Measurements from ENCODE around the gene NOL9.
A peak's percentile ranks its signal among the peaks of the same experiment; 100 is the strongest.

NOL9 gene

DNA sequence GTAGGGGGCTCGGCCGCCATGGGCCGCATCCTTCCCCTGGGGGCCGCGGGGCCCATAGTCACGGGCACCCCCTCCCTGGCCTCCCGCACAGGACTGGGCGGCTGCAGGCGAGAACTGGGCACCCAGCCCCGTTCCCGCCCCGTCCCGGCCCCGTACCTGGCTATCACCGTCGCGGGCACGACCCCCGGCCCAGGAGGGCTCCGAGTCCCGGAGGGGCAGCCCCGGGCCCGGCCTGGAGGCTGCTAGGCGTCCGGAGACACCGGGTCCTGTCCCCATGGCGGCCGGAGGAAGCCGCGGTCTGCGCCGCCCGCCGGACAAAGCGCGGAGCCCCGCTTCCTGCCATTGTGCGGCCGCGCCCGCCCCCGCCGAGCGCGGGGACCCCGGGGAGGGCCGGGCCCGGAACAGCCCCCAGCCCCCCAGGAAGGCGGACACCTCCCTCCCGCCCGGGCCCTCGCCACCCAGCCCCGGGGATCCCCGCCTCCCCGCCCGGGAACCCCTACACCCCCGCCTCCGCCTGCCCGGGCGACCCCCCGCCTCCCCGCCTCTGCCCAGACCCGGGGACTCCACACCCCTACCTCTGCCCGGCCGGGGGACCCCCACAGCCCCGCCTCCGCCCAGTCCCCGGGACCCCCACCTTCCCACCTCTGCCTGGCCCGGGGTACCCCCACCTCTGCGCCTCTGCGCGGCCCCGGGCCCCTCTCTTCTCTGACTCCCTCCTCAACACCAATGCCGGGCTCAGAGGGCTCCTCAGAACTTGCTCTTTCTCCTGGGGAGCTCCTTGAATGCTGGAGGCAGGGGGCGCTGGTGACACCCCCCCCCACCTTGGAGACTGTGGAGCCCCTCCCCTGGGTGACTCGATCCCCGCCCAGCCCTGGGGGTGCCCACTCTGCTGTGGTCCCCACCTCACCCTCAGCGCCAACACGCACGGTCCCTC, 68.9 kb downstream of the NOL9 start:
- H2BK5ac ChIP-seq (ENCODE audit: low read length), result peak overlapping the region; percentile 94
- H2AFZ ChIP-seq (ENCODE audit: low read length), result peak overlapping the region; percentile 93
- peak overlapping the region; percentile 100 for H2BK15ac ChIP-seq (ENCODE audit: low read length)
- DNase-seq (ENCODE audit: low spot score), result no peak
- H3K4me3 ChIP-seq (ENCODE audit: low read length in 2 of 2), result peak overlapping the region; percentile 62 to 89
- peak overlapping the region; percentile 83 for H2BK120ac ChIP-seq (ENCODE audit: low read depth, low read length)
- H2BK12ac ChIP-seq (ENCODE audit: low read length), result peak overlapping the region; percentile 67
- H3K4ac ChIP-seq (ENCODE audit: low read length), result peak overlapping the region; percentile 41
- H3K36me3 ChIP-seq (replicated peaks in 1 of 2; ENCODE audit: control insufficient read depth in 2 of 2, insufficient read depth in 2 of 2, low read length in 2 of 2), result peaks cover 0 to 6% of the 10 kb centered on the region in 2 donors
- H3K9me3 ChIP-seq (replicated peaks in 1 of 2; ENCODE audit: control insufficient read depth in 2 of 2, insufficient read depth in 1 of 2, low read depth in 1 of 2, low read length in 2 of 2), result no peaks in the 10 kb centered on the region
- peaks cover 13 to 22% of the 10 kb centered on the region in 2 donors for H3K4me1 ChIP-seq (ENCODE audit: control insufficient read depth in 2 of 2, insufficient read depth in 1 of 2, low read depth in 1 of 2, low read length in 2 of 2)
- H4K91ac ChIP-seq (ENCODE audit: low read depth, low read length, poor library complexity), result peak overlapping the region; percentile 100
- peak overlapping the region; percentile 88 for H2AK5ac ChIP-seq (ENCODE audit: low read depth, low read length)
- H3K9ac ChIP-seq (ENCODE audit: low read depth, low read length, poor library complexity), result peak overlapping the region; percentile 95
- H3K27ac ChIP-seq (replicated peaks; ENCODE audit: low read length), result no peak overlapping the region
- peaks cover 2% of the 10 kb centered on the region for H3K79me1 ChIP-seq (ENCODE audit: low read depth, low read length)
- WGBS, 2 donors (ENCODE audit: extremely low coverage in 2 of 2, insufficient read length in 2 of 2, insufficient replicate concordance in 1 of 2), result no CpG with 5 or more reads among the region's 80 CpGs
- peak overlapping the region; percentile 99 for H3K18ac ChIP-seq (ENCODE audit: low read length)
- H3K4me2 ChIP-seq (ENCODE audit: insufficient read depth, low read length, poor library complexity, severe bottlenecking), result peak overlapping the region; percentile 95
- no peaks in the 10 kb centered on the region for H3K27me3 ChIP-seq (ENCODE audit: control insufficient read depth in 3 of 3, insufficient read depth in 3 of 3, low read depth in 1 of 3, low read length in 3 of 3)
- H4K8ac ChIP-seq (ENCODE audit: low read depth, low read length), result no peak overlapping the region
- H3K14ac ChIP-seq (ENCODE audit: low read length), result peak overlapping the region; percentile 86
- peak overlapping the region; percentile 75 for H3K23ac ChIP-seq (ENCODE audit: low read depth, low read length, poor library complexity)

DNA sequence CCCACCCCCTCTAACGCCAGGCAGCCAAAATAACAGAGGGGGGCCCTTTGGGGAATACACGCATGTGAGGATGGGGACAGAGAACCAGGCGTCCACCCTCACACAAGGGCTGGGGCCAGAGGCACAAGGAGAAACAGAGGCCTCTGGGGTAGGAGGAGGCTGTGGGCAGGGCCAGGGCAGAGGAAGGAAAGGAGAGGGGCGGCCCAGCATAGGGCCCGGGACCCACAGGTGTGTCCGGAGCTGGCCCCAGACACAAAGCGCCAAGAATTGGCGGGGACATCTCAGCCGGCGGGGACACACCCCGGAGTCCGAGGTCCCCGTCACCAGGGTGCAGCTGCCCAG, 69.5 kb downstream of the NOL9 start:
- peak overlapping the region; percentile 95 for H3K4me2 ChIP-seq (ENCODE audit: insufficient read depth, low read length, poor library complexity, severe bottlenecking)
- H2AFZ ChIP-seq (ENCODE audit: low read length), result peak overlapping the region; percentile 93
- no CpG with 5 or more reads among the region's 13 CpGs for WGBS, 2 donors (ENCODE audit: extremely low coverage in 2 of 2, insufficient read length in 2 of 2, insufficient replicate concordance in 1 of 2)
- H2BK15ac ChIP-seq (ENCODE audit: low read length), result peak overlapping the region; percentile 100
- peak overlapping the region; percentile 99 for H3K18ac ChIP-seq (ENCODE audit: low read length)
- H3K4me1 ChIP-seq (ENCODE audit: control insufficient read depth in 2 of 2, insufficient read depth in 1 of 2, low read depth in 1 of 2, low read length in 2 of 2), result peaks cover 12 to 19% of the 10 kb centered on the region in 2 donors
- H2BK5ac ChIP-seq (ENCODE audit: low read length), result peak overlapping the region; percentile 94
- DNase-seq (ENCODE audit: low spot score), result no peak
- peak overlapping the region; percentile 100 for H4K91ac ChIP-seq (ENCODE audit: low read depth, low read length, poor library complexity)
- peak overlapping the region; percentile 62 to 89 for H3K4me3 ChIP-seq (ENCODE audit: low read length in 2 of 2)
- H3K27me3 ChIP-seq (ENCODE audit: control insufficient read depth in 3 of 3, insufficient read depth in 3 of 3, low read depth in 1 of 3, low read length in 3 of 3), result no peaks in the 10 kb centered on the region
- H3K9ac ChIP-seq (ENCODE audit: low read depth, low read length, poor library complexity), result peak overlapping the region; percentile 95
- peak overlapping the region; percentile 88 for H2AK5ac ChIP-seq (ENCODE audit: low read depth, low read length)
- H3K4ac ChIP-seq (ENCODE audit: low read length), result peak overlapping the region; percentile 41
- peaks cover 2% of the 10 kb centered on the region for H3K79me1 ChIP-seq (ENCODE audit: low read depth, low read length)
- H2BK12ac ChIP-seq (ENCODE audit: low read length), result peak overlapping the region; percentile 67
- H3K36me3 ChIP-seq (replicated peaks in 1 of 2; ENCODE audit: control insufficient read depth in 2 of 2, insufficient read depth in 2 of 2, low read length in 2 of 2), result peaks cover 0 to 6% of the 10 kb centered on the region in 2 donors
- H3K14ac ChIP-seq (ENCODE audit: low read length), result peak overlapping the region; percentile 86
- H3K27ac ChIP-seq (replicated peaks; ENCODE audit: low read length), result no peak overlapping the region
- H3K9me3 ChIP-seq (replicated peaks in 1 of 2; ENCODE audit: control insufficient read depth in 2 of 2, insufficient read depth in 1 of 2, low read depth in 1 of 2, low read length in 2 of 2), result no peaks in the 10 kb centered on the region
- peak overlapping the region; percentile 67 for H3K23ac ChIP-seq (ENCODE audit: low read depth, low read length, poor library complexity)
- no peak overlapping the region for H4K8ac ChIP-seq (ENCODE audit: low read depth, low read length)
- H2BK120ac ChIP-seq (ENCODE audit: low read depth, low read length), result peak overlapping the region; percentile 83

DNA sequence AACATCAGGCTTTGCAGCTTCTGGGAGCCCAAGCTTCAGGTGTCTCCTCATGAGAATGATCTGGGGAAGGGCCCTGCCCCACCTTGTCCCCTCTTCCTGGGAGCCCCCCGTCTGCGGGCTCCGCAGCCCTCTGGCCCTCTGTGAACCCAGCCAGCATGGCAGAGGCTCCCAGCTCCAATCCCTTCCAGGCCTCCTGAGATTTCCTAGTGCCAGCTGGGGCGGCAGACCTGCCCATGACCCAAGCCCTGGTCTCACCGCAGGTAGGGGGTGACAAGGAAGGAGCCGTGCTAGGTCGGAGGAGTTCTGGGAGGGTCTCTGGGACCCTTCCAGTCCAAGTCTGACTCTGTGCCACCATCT, 70.6 kb downstream of the NOL9 start:
- WGBS, 2 donors (ENCODE audit: extremely low coverage in 2 of 2, insufficient read length in 2 of 2, insufficient replicate concordance in 1 of 2), result no CpG with 5 or more reads among the region's 7 CpGs
- H3K27me3 ChIP-seq (ENCODE audit: control insufficient read depth in 3 of 3, insufficient read depth in 3 of 3, low read depth in 1 of 3, low read length in 3 of 3), result no peaks in the 10 kb centered on the region

DNA sequence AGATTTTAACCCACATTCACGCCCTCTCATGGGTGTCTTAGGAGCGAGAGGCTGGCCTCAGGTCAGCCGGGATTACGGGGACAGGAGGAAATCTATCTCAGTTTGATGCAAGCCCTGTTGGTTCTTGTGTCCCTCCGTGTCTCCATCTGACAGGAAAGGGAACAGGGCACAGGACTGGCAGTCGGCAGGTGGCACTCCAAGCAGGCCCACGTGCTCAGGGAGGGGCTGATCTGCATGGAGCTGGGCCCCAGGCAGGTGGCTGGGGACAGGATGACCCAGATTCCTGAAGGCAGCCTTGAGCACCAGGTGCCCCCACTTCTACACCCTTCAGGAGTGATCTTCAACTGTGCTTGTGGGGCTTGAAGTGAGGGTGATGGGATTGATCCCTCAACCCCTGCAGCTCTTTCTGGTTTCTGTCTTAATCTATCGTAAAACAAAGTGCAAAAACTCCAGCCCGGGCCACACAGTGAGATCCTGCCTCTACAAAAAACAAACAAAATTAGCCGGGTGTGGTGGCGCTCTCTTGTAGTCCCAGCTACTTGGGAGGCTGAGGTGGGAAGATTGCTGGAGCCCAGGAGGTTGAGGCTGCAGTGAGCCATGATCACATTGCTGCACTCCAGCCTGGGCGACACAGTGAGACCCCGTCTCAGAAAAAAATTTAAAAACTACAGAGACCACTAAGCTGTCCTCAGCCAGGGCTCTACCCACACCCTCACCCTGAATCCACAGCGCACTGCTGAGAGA, 71.1 kb downstream of the NOL9 start:
- Histone ChIP-seq H2BK15ac (ENCODE audit: low read length) (no peak overlapping the region), H2BK12ac (ENCODE audit: low read length) (no peak overlapping the region), H3K4me2 (ENCODE audit: insufficient read depth, low read length, poor library complexity, severe bottlenecking) (no peak overlapping the region), H3K4me1 (ENCODE audit: control insufficient read depth in 2 of 2, insufficient read depth in 1 of 2, low read depth in 1 of 2, low read length in 2 of 2) (peaks cover 12 to 15% of the 10 kb centered on the region in 2 donors), H3K9ac (ENCODE audit: low read depth, low read length, poor library complexity) (no peak overlapping the region), H3K27me3 (ENCODE audit: control insufficient read depth in 3 of 3, insufficient read depth in 3 of 3, low read depth in 1 of 3, low read length in 3 of 3) (no peaks in the 10 kb centered on the region), H2BK120ac (ENCODE audit: low read depth, low read length) (no peak overlapping the region), H3K18ac (ENCODE audit: low read length) (no peak overlapping the region), H3K4me3 (ENCODE audit: low read length in 2 of 2) (peak overlapping the region in 1 of 2 donors; percentile 43), H4K91ac (ENCODE audit: low read depth, low read length, poor library complexity) (no peak overlapping the region), H3K4ac (ENCODE audit: low read length) (no peak overlapping the region), H4K8ac (ENCODE audit: low read depth, low read length) (peak overlapping the region; percentile 43), H3K36me3 (replicated peaks in 1 of 2; ENCODE audit: control insufficient read depth in 2 of 2, insufficient read depth in 2 of 2, low read length in 2 of 2) (peaks cover 0 to 6% of the 10 kb centered on the region in 2 donors), H3K27ac (replicated peaks; ENCODE audit: low read length) (no peak overlapping the region), H2AFZ (ENCODE audit: low read length) (no peak overlapping the region), H3K9me3 (replicated peaks in 1 of 2; ENCODE audit: control insufficient read depth in 2 of 2, insufficient read depth in 1 of 2, low read depth in 1 of 2, low read length in 2 of 2) (no peaks in the 10 kb centered on the region), H2BK5ac (ENCODE audit: low read length) (no peak overlapping the region), H3K14ac (ENCODE audit: low read length) (peak overlapping the region; percentile 38), H2AK5ac (ENCODE audit: low read depth, low read length) (no peak overlapping the region), H3K23ac (ENCODE audit: low read depth, low read length, poor library complexity) (no peak overlapping the region), H3K79me1 (ENCODE audit: low read depth, low read length) (peaks cover 2% of the 10 kb centered on the region)
- DNase-seq (ENCODE audit: low spot score), result no peak
- WGBS, 2 donors (ENCODE audit: extremely low coverage in 2 of 2, insufficient read length in 2 of 2, insufficient replicate concordance in 1 of 2), result no CpG with 5 or more reads among the region's 14 CpGs

More for the DNA sequence above, 70.6 kb downstream of the NOL9 start:
- no peak overlapping the region for H3K9ac ChIP-seq (ENCODE audit: low read depth, low read length, poor library complexity)
- H3K4ac ChIP-seq (ENCODE audit: low read length), result no peak overlapping the region
- H2AK5ac ChIP-seq (ENCODE audit: low read depth, low read length), result peak overlapping the region; percentile 88
- H2BK12ac ChIP-seq (ENCODE audit: low read length), result no peak overlapping the region
- H3K23ac ChIP-seq (ENCODE audit: low read depth, low read length, poor library complexity), result peak overlapping the region; percentile 75
- H3K79me1 ChIP-seq (ENCODE audit: low read depth, low read length), result peaks cover 2% of the 10 kb centered on the region
- no peak overlapping the region for H3K4me3 ChIP-seq (ENCODE audit: low read length in 2 of 2)
- no peak overlapping the region for H4K8ac ChIP-seq (ENCODE audit: low read depth, low read length)
- H3K9me3 ChIP-seq (replicated peaks in 1 of 2; ENCODE audit: control insufficient read depth in 2 of 2, insufficient read depth in 1 of 2, low read depth in 1 of 2, low read length in 2 of 2), result no peaks in the 10 kb centered on the region
- peaks cover 12 to 15% of the 10 kb centered on the region in 2 donors for H3K4me1 ChIP-seq (ENCODE audit: control insufficient read depth in 2 of 2, insufficient read depth in 1 of 2, low read depth in 1 of 2, low read length in 2 of 2)
- no peak overlapping the region for H2BK5ac ChIP-seq (ENCODE audit: low read length)
- no peak overlapping the region for H2BK15ac ChIP-seq (ENCODE audit: low read length)
- H3K18ac ChIP-seq (ENCODE audit: low read length), result no peak overlapping the region
- H3K14ac ChIP-seq (ENCODE audit: low read length), result no peak overlapping the region
- no peak overlapping the region for H2AFZ ChIP-seq (ENCODE audit: low read length)
- H3K4me2 ChIP-seq (ENCODE audit: insufficient read depth, low read length, poor library complexity, severe bottlenecking), result no peak overlapping the region
- no peak overlapping the region for H3K27ac ChIP-seq (replicated peaks; ENCODE audit: low read length)
- no peak for DNase-seq (ENCODE audit: low spot score)
- H4K91ac ChIP-seq (ENCODE audit: low read depth, low read length, poor library complexity), result no peak overlapping the region
- no peak overlapping the region for H2BK120ac ChIP-seq (ENCODE audit: low read depth, low read length)
- peaks cover 0 to 6% of the 10 kb centered on the region in 2 donors for H3K36me3 ChIP-seq (replicated peaks in 1 of 2; ENCODE audit: control insufficient read depth in 2 of 2, insufficient read depth in 2 of 2, low read length in 2 of 2)

All from neuronal stem cell (in vitro differentiated cells).